K562 (cell line): ENCODE data around the gene ZNF316. TPM values are rescaled to one million over a fixed set of nuclear protein-coding genes. Genes with fewer than 3 reads are reported as not detected.
A peak's percentile ranks its signal among the peaks of the same experiment; 100 is the strongest.

Experiments
- CBFA2T2 ChIP-seq: fragments of 450-650 bp; conservative IDR thresholded peaks from 2 replicates; pipeline ENCODE4 v1.6.1; 2017; ENCODE audit warnings: mild to moderate bottlenecking
- CSDE1 ChIP-seq, 2 experiments: fragments of 450-650 bp; IDR thresholded peaks; 2 replicates each; pipeline ENCODE4 v1.6.1; 2016; ENCODE audit warnings: mild to moderate bottlenecking in 1 of 2
- EHMT2 ChIP-seq: fragments of 450-650 bp; IDR thresholded peaks from 2 replicates; pipeline ENCODE4 v1.6.1; 2018; ENCODE audit warnings: antibody characterized with exemption
- EWSR1 ChIP-seq: fragments of 450-650 bp; IDR thresholded peaks from 2 replicates; pipeline ENCODE4 v1.6.1; 2018; ENCODE audit warnings: borderline replicate concordance, mild to moderate bottlenecking, low read depth, moderate library complexity; ENCODE audit not compliant: partially characterized antibody
- HLTF ChIP-seq: fragments of 450-650 bp; IDR thresholded peaks from 2 replicates; pipeline ENCODE4 v1.6.1; 2016
- LEF1 ChIP-seq: fragments of 450-650 bp; IDR thresholded peaks from 2 replicates; pipeline ENCODE4 v1.6.1; 2016; ENCODE audit warnings: mild to moderate bottlenecking
- MYC ChIP-seq, 2 experiments: fragments of 250-450 bp in 1 of 2; sonication (Bioruptor Pico) in 1 of 2; IDR thresholded peaks; 2 replicates each; pipeline versions ENCODE4 v1.5.1 to v1.6.1; 2012 to 2021; ENCODE audit warnings: low read depth in 2 of 2, borderline replicate concordance in 1 of 2, improper control_type of control experiment in 1 of 2, low read length in 1 of 2, mild to moderate bottlenecking in 1 of 2, moderate library complexity in 1 of 2
- NELFE ChIP-seq: IDR thresholded peaks from 2 replicates; pipeline ENCODE4 v1.6.1; 2011; ENCODE audit warnings: mild to moderate bottlenecking; ENCODE audit not compliant: insufficient read depth, insufficient read length
- RBM22 ChIP-seq: fragments of 200-400 bp; formaldehyde crosslinking; IDR thresholded peaks from 2 replicates; pipeline ENCODE4 v1.6.1; 2018; ENCODE audit warnings: low read length, low read depth; ENCODE audit not compliant: poor library complexity, severe bottlenecking
- RFX7 ChIP-seq: fragments of 250-450 bp; sonication (Bioruptor Pico); IDR thresholded peaks from 2 replicates; pipeline ENCODE4 v1.5.1; 2021; ENCODE audit warnings: mild to moderate bottlenecking
- SRF ChIP-seq, 2 experiments: fragments of 250-450, 450-650 bp in 1 of 2; sonication (Bioruptor Pico) in 1 of 2; sonication (generic) in 1 of 2; formaldehyde crosslinking; IDR thresholded peaks; 2 replicates each; pipeline versions ENCODE4 v1.5.0 to v1.5.1; 2020 to 2022; ENCODE audit warnings: mild to moderate bottlenecking in 1 of 2, missing genetic modification reagents in 1 of 2
- STAT5A ChIP-seq: IDR thresholded peaks from 2 replicates; pipeline ENCODE4 v1.6.1; 2012; ENCODE audit warnings: low read length, inconsistent platforms, borderline replicate concordance
- ZNF584 ChIP-seq: fragments of 200-800 bp; sonication (Bioruptor generic); IDR thresholded peaks from 2 replicates; pipeline ENCODE4 v1.6.1; 2016; ENCODE audit warnings: low read depth, mild to moderate bottlenecking, missing genetic modification characterization, missing compliant biosample characterization
- ZNF586 ChIP-seq: fragments of 450-650 bp; formaldehyde crosslinking; conservative IDR thresholded peaks from 2 replicates; pipeline ENCODE4 v1.4.0; 2020; ENCODE audit warnings: mild to moderate bottlenecking, moderate library complexity
- polyA plus RNA-seq, 8 experiments: library from polyadenylated mRNA; depleted of rRNA in 4 of 8; stranded (reverse) in 5 of 8; unstranded in 3 of 8; fragments of >200 nt; fragmentation: Nextera tagmentation in 2 of 8; fragmentation: Illumina TruSeq in 1 of 8; extraction: Ambion mirVana in 2 of 8; extraction: Trizol in 1 of 8; gene quantifications; 2 replicates each; pipeline versions ENCODE4 v1.2.1 to v1.2.3, GENCODE V29; 2011 to 2014; ENCODE audit warnings: inconsistent platforms in 1 of 8, missing spikeins in 1 of 8
- total RNA-seq, 7 experiments: library from RNA; depleted of rRNA in 6 of 7; stranded (reverse); fragments of >200 nt in 6 of 7; fragmentation: Illumina TruSeq in 2 of 7; extraction: Trizol in 2 of 7; gene quantifications; 2 replicates each; pipeline versions ENCODE4 v1.2.1 to v1.2.3, GENCODE V29; 2011 to 2021; ENCODE audit warnings: low replicate concordance in 1 of 7
- TF ChIP-seq, protein P1 (sequence below): fragments of 200-400 bp; formaldehyde crosslinking; IDR thresholded peaks from 2 replicates; pipeline ENCODE4 v1.6.1; 2017; ENCODE audit warnings: mild to moderate bottlenecking, low read depth, low read length, moderate library complexity
- TF ChIP-seq, protein P2 (sequence below): fragments of 450-650 bp; formaldehyde crosslinking; IDR thresholded peaks from 2 replicates; pipeline ENCODE4 v1.4.0; 2022; ENCODE audit warnings: mild to moderate bottlenecking, moderate library complexity
- TF ChIP-seq, protein P3 (sequence below): fragments of 450-650 bp; IDR thresholded peaks from 2 replicates; pipeline ENCODE4 v1.6.1; 2018; ENCODE audit not compliant: partially characterized antibody
- TF ChIP-seq, protein P4 (sequence below): sonication (generic); formaldehyde crosslinking; IDR thresholded peaks from 2 replicates; pipeline ENCODE4 v1.8.1; 2023; ENCODE audit warnings: mild to moderate bottlenecking, missing genetic modification reagents, moderate library complexity
- TF ChIP-seq, protein P5 (sequence below): fragments of 450-650 bp; IDR thresholded peaks from 2 replicates; pipeline ENCODE4 v1.7.0; 2016; ENCODE audit warnings: borderline replicate concordance

The ZNF316 gene
- total and polyA plus RNA-seq, 9 of the 15 experiments (the other 6 are each of a cell fraction or from before 2014, with no cell fraction given) = 0.10 to 34.0 (median 8.6) TPM

DNA sequence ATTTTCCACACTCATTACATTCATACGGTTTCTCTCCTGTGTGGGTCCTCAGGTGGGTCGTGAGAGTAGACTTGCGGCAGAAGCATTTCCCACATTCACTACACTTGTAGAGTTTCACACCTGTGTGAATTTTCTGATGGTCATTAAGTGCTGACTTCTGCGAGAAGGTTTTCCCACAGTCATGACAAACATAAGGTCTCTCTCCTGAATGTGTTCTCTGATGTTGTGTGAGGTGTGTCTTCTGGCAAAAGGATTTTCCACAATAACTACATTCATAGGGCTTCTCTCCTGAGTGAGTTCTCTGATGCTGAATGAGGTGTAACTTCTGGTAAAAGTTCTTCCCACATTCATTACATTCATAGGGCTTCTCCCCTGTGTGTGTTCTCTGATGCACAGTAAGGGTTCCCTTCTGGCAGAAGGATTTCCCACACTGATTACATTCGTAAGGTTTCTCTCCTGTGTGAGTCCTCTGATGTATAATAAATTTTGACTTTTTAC lies 54.5 kb downstream of the ZNF316 start (continued):
- TF ChIP-seq, protein P1, sequence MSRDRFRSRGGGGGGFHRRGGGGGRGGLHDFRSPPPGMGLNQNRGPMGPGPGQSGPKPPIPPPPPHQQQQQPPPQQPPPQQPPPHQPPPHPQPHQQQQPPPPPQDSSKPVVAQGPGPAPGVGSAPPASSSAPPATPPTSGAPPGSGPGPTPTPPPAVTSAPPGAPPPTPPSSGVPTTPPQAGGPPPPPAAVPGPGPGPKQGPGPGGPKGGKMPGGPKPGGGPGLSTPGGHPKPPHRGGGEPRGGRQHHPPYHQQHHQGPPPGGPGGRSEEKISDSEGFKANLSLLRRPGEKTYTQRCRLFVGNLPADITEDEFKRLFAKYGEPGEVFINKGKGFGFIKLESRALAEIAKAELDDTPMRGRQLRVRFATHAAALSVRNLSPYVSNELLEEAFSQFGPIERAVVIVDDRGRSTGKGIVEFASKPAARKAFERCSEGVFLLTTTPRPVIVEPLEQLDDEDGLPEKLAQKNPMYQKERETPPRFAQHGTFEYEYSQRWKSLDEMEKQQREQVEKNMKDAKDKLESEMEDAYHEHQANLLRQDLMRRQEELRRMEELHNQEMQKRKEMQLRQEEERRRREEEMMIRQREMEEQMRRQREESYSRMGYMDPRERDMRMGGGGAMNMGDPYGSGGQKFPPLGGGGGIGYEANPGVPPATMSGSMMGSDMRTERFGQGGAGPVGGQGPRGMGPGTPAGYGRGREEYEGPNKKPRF = no peak
- peak; percentile 33; the same call in 1 of the 2 replicates for TF ChIP-seq LEF1
- TF ChIP-seq EWSR1 = no peak
- TF ChIP-seq, protein P2, sequence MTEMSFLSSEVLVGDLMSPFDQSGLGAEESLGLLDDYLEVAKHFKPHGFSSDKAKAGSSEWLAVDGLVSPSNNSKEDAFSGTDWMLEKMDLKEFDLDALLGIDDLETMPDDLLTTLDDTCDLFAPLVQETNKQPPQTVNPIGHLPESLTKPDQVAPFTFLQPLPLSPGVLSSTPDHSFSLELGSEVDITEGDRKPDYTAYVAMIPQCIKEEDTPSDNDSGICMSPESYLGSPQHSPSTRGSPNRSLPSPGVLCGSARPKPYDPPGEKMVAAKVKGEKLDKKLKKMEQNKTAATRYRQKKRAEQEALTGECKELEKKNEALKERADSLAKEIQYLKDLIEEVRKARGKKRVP = no peak
- no peak for TF ChIP-seq EHMT2
- TF ChIP-seq, protein P3, sequence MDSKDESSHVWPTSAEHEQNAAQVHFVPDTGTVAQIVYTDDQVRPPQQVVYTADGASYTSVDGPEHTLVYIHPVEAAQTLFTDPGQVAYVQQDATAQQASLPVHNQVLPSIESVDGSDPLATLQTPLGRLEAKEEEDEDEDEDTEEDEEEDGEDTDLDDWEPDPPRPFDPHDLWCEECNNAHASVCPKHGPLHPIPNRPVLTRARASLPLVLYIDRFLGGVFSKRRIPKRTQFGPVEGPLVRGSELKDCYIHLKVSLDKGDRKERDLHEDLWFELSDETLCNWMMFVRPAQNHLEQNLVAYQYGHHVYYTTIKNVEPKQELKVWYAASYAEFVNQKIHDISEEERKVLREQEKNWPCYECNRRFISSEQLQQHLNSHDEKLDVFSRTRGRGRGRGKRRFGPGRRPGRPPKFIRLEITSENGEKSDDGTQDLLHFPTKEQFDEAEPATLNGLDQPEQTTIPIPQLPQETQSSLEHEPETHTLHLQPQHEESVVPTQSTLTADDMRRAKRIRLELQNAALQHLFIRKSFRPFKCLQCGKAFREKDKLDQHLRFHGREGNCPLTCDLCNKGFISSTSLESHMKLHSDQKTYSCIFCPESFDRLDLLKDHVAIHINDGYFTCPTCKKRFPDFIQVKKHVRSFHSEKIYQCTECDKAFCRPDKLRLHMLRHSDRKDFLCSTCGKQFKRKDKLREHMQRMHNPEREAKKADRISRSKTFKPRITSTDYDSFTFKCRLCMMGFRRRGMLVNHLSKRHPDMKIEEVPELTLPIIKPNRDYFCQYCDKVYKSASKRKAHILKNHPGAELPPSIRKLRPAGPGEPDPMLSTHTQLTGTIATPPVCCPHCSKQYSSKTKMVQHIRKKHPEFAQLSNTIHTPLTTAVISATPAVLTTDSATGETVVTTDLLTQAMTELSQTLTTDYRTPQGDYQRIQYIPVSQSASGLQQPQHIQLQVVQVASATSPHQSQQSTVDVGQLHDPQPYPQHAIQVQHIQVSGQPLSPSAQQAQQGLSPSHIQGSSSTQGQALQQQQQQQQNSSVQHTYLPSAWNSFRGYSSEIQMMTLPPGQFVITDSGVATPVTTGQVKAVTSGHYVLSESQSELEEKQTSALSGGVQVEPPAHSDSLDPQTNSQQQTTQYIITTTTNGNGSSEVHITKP = no peak
- no peak for TF ChIP-seq RFX7 (CRISPR knock-in tag)
- no peak for TF ChIP-seq MYC (IDR thresholded peaks at IDR 0.05; ENCODE audit: low read depth, low read length)
- no peak for TF ChIP-seq MYC (CRISPR knock-in tag; IDR thresholded peaks at IDR 0.05; ENCODE audit: borderline replicate concordance, low read depth)
- no peak for TF ChIP-seq CBFA2T2
- TF ChIP-seq, protein P4, sequence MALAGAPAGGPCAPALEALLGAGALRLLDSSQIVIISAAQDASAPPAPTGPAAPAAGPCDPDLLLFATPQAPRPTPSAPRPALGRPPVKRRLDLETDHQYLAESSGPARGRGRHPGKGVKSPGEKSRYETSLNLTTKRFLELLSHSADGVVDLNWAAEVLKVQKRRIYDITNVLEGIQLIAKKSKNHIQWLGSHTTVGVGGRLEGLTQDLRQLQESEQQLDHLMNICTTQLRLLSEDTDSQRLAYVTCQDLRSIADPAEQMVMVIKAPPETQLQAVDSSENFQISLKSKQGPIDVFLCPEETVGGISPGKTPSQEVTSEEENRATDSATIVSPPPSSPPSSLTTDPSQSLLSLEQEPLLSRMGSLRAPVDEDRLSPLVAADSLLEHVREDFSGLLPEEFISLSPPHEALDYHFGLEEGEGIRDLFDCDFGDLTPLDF (CRISPR knock-in tag) = no peak
- no peak for TF ChIP-seq NELFE
- TF ChIP-seq CSDE1 (IDR thresholded peaks at IDR 0.05) = no peak
- no peak for TF ChIP-seq ZNF586
- TF ChIP-seq STAT5A = no peak
- no peak for TF ChIP-seq RBM22
- TF ChIP-seq ZNF584 (CRISPR knock-in tag) = 0 out of 2 replicates have a peak, but pooled peaks have one; percentile 10
- TF ChIP-seq, protein P5, sequence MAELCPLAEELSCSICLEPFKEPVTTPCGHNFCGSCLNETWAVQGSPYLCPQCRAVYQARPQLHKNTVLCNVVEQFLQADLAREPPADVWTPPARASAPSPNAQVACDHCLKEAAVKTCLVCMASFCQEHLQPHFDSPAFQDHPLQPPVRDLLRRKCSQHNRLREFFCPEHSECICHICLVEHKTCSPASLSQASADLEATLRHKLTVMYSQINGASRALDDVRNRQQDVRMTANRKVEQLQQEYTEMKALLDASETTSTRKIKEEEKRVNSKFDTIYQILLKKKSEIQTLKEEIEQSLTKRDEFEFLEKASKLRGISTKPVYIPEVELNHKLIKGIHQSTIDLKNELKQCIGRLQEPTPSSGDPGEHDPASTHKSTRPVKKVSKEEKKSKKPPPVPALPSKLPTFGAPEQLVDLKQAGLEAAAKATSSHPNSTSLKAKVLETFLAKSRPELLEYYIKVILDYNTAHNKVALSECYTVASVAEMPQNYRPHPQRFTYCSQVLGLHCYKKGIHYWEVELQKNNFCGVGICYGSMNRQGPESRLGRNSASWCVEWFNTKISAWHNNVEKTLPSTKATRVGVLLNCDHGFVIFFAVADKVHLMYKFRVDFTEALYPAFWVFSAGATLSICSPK = no peak
- no peak for TF ChIP-seq SRF (CRISPR knock-in tag; IDR thresholded peaks at IDR 0.05)
- no peak for TF ChIP-seq HLTF
